Activated CD4-positive, alpha-beta T cell treated with anti-CD3 and anti-CD28 coated beads, Interleukin-10, Interleukin-2, amounts not matched to agents 100 ng/mL and 50 ng/mL, durations not matched to agents 16 hours and 8 hours (primary cell): ENCODE data around the gene MEI1.

ENCODE experiments used
- DNase-seq: peaks from one replicate; pipeline ENCODE4 v3.0.0-alpha.2; 2020

The MEI1 gene

GRCh38 chr22:41845380-41846267, 146.3 kb downstream of the MEI1 start:
- DNase-seq, result no peak

DNA sequence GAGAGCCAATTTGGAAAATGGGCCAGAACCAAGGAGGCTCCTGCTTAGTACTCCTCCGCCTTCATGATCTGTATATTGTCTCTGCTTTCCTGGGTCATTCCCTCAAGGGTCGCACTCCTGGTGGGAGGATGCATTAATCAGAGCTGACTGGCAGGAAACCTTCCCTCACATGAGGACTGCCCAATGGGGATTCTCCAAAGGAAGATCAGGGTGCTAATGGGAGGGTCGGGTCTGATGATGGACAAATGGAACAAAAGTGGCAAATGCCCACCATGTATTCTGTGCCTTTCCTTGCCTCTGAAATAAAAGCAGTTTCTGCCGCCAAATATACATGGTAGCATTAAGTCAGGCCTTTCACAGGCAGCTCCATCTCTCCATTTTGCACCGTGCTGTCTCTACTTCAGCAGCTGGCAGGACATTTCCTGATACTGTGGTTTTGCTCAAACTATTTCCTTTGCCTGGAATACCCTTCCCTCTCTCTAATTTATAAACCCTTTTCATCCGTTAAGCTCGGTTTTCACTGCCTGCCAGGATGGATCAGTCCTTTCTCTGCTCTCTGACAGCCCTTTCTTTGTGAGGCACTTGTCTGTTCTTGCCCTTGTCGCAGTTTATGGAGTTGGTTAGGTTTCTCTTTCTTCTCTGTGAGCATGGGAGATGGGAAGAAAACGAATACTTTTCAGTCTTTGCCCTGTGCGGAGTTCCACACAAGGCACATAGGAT, 147.1 kb downstream of the MEI1 start:
- no peak for DNase-seq

GRCh38 chr22:41847300-41847699, 148.0 kb downstream of the MEI1 start:
- no peak for DNase-seq

DNA sequence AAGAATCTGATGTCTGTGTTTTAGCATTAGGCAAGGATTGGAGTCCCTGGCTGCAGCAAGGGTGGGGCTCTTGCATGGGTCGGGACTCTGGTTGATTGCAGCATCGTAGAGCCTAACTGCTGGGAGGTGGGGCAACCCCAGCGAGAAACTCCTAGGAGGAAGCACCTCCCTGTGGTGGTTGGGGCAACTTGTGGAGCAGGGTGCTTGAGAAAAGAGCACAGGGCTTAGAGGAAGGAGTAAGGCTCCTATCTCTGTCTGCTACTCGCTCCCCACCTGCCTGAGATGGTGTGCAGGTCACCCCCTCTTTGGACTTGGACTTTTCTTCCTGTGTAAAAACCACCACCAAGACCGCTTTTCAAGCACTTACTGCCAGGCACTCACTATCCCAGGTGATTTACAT, 149.2 kb downstream of the MEI1 start:
- DNase-seq, result no peak
